HepG2 (cell line): Measurements from ENCODE around the gene HLCS. TPM values are rescaled to one million over a fixed set of nuclear protein-coding genes. Genes with fewer than 3 reads are reported as not detected.

ENCODE experiments used
- ATAC-seq: fragments of 200-7000 bp; cut with Tn5 transposase; 3 replicates; pipeline ENCODE4 v1.9.1; 2020; ENCODE audit warnings: mild to moderate bottlenecking, moderate library complexity
- BruUV-seq: library from RNA; stranded (reverse); fragments of 400-500 nt; replicated peaks from 2 replicates; lab custom pipeline; 2021; lab: Mats Ljungman, UMichigan
- CTCF ChIA-PET: fragments of 300-600 bp; formaldehyde crosslinking; extraction: SDS; loops from one replicate; lab custom pipeline; 2021; ENCODE audit warnings: low total read pairs, inconsistent platforms, low intra/inter-chr PET ratio; lab: Yijun Ruan, JAX
- POLR2A ChIA-PET: fragments of 350-600 bp; sonication (Branson Sonifier 250); formaldehyde crosslinking; loops from one replicate; lab custom pipeline; 2020; ENCODE audit warnings: antibody characterized with exemption, inconsistent platforms; lab: Yijun Ruan, JAX
- DNase-seq: peaks from one replicate; pipeline ENCODE4 v3.0.0-alpha.2; 2015; ENCODE audit warnings: low spot score
- FAIRE-seq: peaks from 3 replicates; lab custom pipeline; 2011; peaks lifted over from hg19 to GRCh38; lab: Jason Lieb, UNC
- H2AFZ ChIP-seq: one replicate; pipeline ENCODE4 v1.6.1; 2011; ENCODE audit warnings: low read length, inconsistent platforms
- H3K27ac ChIP-seq: fragments of 300-600 bp; 3 replicates; pipeline ENCODE4 v1.8.0; 2011; ENCODE audit warnings: mixed run types, mild to moderate bottlenecking, mixed read lengths, low read length, inconsistent platforms; ENCODE audit not compliant: insufficient read depth; ENCODE audit errors: extremely low read length
- H3K27me3 ChIP-seq, 2 experiments: fragments of 200-600 bp in 1 of 2; 2 replicates in 1 of 2; 3 replicates in 1 of 2; pipeline versions ENCODE4 v1.6.0 to v1.8.0; 2011; ENCODE audit warnings: low read length in 2 of 2, mild to moderate bottlenecking in 2 of 2, moderate library complexity in 2 of 2, inconsistent platforms in 1 of 2; ENCODE audit not compliant: insufficient read depth in 2 of 2, control insufficient read depth in 1 of 2
- H3K36me3 ChIP-seq, 2 experiments: fragments of 200-600 bp in 1 of 2; replicated peaks in 1 of 2; 2 replicates in 1 of 2; 3 replicates in 1 of 2; pipeline versions ENCODE4 v1.5.1 to v1.8.0; 2011; ENCODE audit warnings: low read length in 2 of 2, inconsistent platforms in 1 of 2; ENCODE audit not compliant: insufficient read depth in 2 of 2, control insufficient read depth in 1 of 2
- H3K4me1 ChIP-seq: 2 replicates; pipeline ENCODE4 v1.5.1; 2012; ENCODE audit warnings: low read length, inconsistent platforms; ENCODE audit not compliant: insufficient read depth
- H3K4me2 ChIP-seq: 2 replicates; pipeline ENCODE4 v1.6.0; 2011; ENCODE audit warnings: low read depth, low read length, inconsistent platforms
- H3K4me3 ChIP-seq, 3 experiments: fragments of 200-600 bp in 1 of 3; sonication (generic), shearing (Covaris generic) in 1 of 3; replicated peaks in 1 of 3; 2 replicates each; pipeline ENCODE4 v1.5.1; 2011 to 2016; ENCODE audit warnings: low read length in 3 of 3, inconsistent platforms in 2 of 3, low read depth in 2 of 3, mild to moderate bottlenecking in 2 of 3, control low read depth in 1 of 3, mixed read lengths in 1 of 3; ENCODE audit not compliant: insufficient read depth in 1 of 3
- H3K79me2 ChIP-seq: one replicate; pipeline ENCODE4 v1.6.1; 2011; ENCODE audit warnings: low read length, inconsistent platforms; ENCODE audit not compliant: insufficient read depth
- H3K9ac ChIP-seq: 2 replicates; pipeline ENCODE4 v1.6.0; 2011; ENCODE audit warnings: mild to moderate bottlenecking, low read depth, low read length, inconsistent platforms; ENCODE audit not compliant: insufficient read depth
- H3K9me3 ChIP-seq: 2 replicates; pipeline ENCODE4 v1.5.1; 2012; ENCODE audit warnings: mild to moderate bottlenecking, low read length
- H4K20me1 ChIP-seq: 2 replicates; pipeline ENCODE4 v1.6.0; 2011; ENCODE audit warnings: inconsistent platforms, mild to moderate bottlenecking, low read length, moderate library complexity; ENCODE audit not compliant: insufficient read depth
- CREBL2 ChIP-seq: sonication (generic); formaldehyde crosslinking; IDR thresholded peaks from 2 replicates; pipeline ENCODE4 v1.8.1; 2023; ENCODE audit warnings: missing genetic modification reagents, mild to moderate bottlenecking, borderline replicate concordance
- DPF2 ChIP-seq: sonication (generic); formaldehyde crosslinking; IDR thresholded peaks from 2 replicates; pipeline ENCODE4 v1.4.0; 2020; ENCODE audit warnings: mild to moderate bottlenecking, low read depth, missing genetic modification reagents, borderline replicate concordance
- ETV5 ChIP-seq: IDR thresholded peaks from 2 replicates; pipeline ENCODE4 v1.6.1; 2018; ENCODE audit warnings: missing biosample characterization, missing genetic modification reagents, inconsistent platforms, borderline replicate concordance
- FLYWCH1 ChIP-seq: sonication (generic); formaldehyde crosslinking; IDR thresholded peaks from 2 replicates; pipeline ENCODE4 v1.8.1; 2023; ENCODE audit warnings: mild to moderate bottlenecking, missing genetic modification reagents
- FOXP1 ChIP-seq, 2 experiments: fragments of 450-650 bp in 1 of 2; IDR thresholded peaks; 2 replicates each; pipeline ENCODE4 v1.6.1; 2017 to 2018; ENCODE audit warnings: antibody characterized with exemption in 1 of 2
- KMT2A ChIP-seq: sonication (generic); formaldehyde crosslinking; IDR thresholded peaks from 2 replicates; pipeline ENCODE4 v1.4.0; 2020; ENCODE audit warnings: missing genetic modification reagents
- MIER2 ChIP-seq: IDR thresholded peaks from 2 replicates; pipeline ENCODE4 v1.6.1; 2016; ENCODE audit warnings: missing biosample characterization, missing genetic modification reagents
- MIXL1 ChIP-seq: IDR thresholded peaks from 2 replicates; pipeline ENCODE4 v1.6.1; 2016
- MYNN ChIP-seq: sonication (generic); formaldehyde crosslinking; IDR thresholded peaks from 2 replicates; pipeline ENCODE4 v1.4.0; 2020; ENCODE audit warnings: mild to moderate bottlenecking, low read depth, missing genetic modification reagents
- NFYB ChIP-seq: sonication (generic); formaldehyde crosslinking; IDR thresholded peaks from 2 replicates; pipeline ENCODE4 v1.4.0; 2020; ENCODE audit warnings: missing genetic modification reagents
- NR2F1 ChIP-seq, 2 experiments: fragments of 450-650 bp in 1 of 2; formaldehyde crosslinking in 1 of 2; IDR thresholded peaks; 2 replicates each; pipeline versions ENCODE4 v1.5.0 to v1.6.1; 2016 to 2020; ENCODE audit warnings: mild to moderate bottlenecking in 1 of 2, missing compliant biosample characterization in 1 of 2, missing genetic modification reagents in 1 of 2, moderate library complexity in 1 of 2
- NR2F2 ChIP-seq: IDR thresholded peaks from 2 replicates; pipeline ENCODE4 v1.6.1; 2012; ENCODE audit warnings: low read depth, inconsistent platforms, borderline replicate concordance
- POLR2AphosphoS2 ChIP-seq: IDR thresholded peaks from 2 replicates; pipeline ENCODE4 v1.6.1; 2011; ENCODE audit warnings: low read depth, low read length, improper control_type of control experiment
- SMARCC2 ChIP-seq: fragments of 450-650 bp; IDR thresholded peaks from 2 replicates; pipeline ENCODE4 v1.6.1; 2017; ENCODE audit warnings: antibody characterized with exemption, mild to moderate bottlenecking
- ZBTB21 ChIP-seq: sonication (generic); formaldehyde crosslinking; IDR thresholded peaks from 2 replicates; pipeline ENCODE4 v1.4.0; 2020; ENCODE audit warnings: missing genetic modification reagents
- ZFX ChIP-seq: sonication (generic); formaldehyde crosslinking; IDR thresholded peaks from 2 replicates; pipeline ENCODE4 v1.4.0; 2020; ENCODE audit warnings: mild to moderate bottlenecking, low read depth, missing genetic modification reagents, moderate library complexity
- ZNF619 ChIP-seq: sonication (generic); formaldehyde crosslinking; IDR thresholded peaks from 2 replicates; pipeline ENCODE4 v1.4.0; 2020; ENCODE audit warnings: mild to moderate bottlenecking, missing genetic modification reagents
- WGBS: methylation state at CpG from one replicate; pipeline ENCODE4 v1.1.6; 2017; ENCODE audit warnings: low lambda C conversion rate; 5-methylcytosine and 5-hydroxymethylcytosine counted together
- in situ Hi-C: cut with HindIII; loops from 2 replicates; pipeline ENCODE4 v1.10.0; 2017; ENCODE audit warnings: low pct_unique_long_range_greater_than_20kb; ENCODE audit not compliant: extremely low pct_ligation_motif_present
- intact Hi-C: fragments of 100-400 bp; cut with micrococcal nuclease; formaldehyde crosslinking; loops from one replicate; pipeline ENCODE4 v1.10.0; 2022; ENCODE audit not compliant: unreplicated experiment
- polyA plus RNA-seq, 8 experiments: library from polyadenylated mRNA; depleted of rRNA in 3 of 8; stranded (reverse) in 7 of 8; unstranded in 1 of 8; fragments of >200 nt; fragmentation: Illumina TruSeq in 4 of 8; extraction: Trizol in 4 of 8; gene quantifications; 2 replicates each; pipeline versions ENCODE4 v1.2.1 to v1.2.3, GENCODE V29; 2011 to 2016; ENCODE audit warnings: low read depth in 4 of 8, missing spikeins in 1 of 8, mixed read lengths in 1 of 8; ENCODE audit not compliant: insufficient read depth in 1 of 8
- total RNA-seq, 5 experiments: library from RNA; depleted of rRNA; stranded (reverse); fragments of >200 nt; fragmentation: Illumina TruSeq; extraction: Trizol; gene quantifications; 2 replicates each; pipeline ENCODE4 v1.2.3, GENCODE V29; 2016; ENCODE audit warnings: low read depth in 1 of 5

HLCS gene
- total and polyA plus RNA-seq, 2 of the 13 experiments (the other 11 are each of a cell fraction or from before 2014, with no cell fraction given) = 7.9 to 12.3 TPM

GRCh38 chr21:36757196-36757595 is 209.3 kb downstream of the HLCS start:
- CTCF ChIA-PET = no interaction called here
- peaks cover 0 to 7% of the 10 kb centered on the region in 2 experiments; a peak in 1 of 5 replicates for H3K36me3 ChIP-seq
- no peaks in the 10 kb centered on the region for H3K9me3 ChIP-seq
- no peaks in the 10 kb centered on the region for H3K79me2 ChIP-seq
- WGBS = 96% methylated on average over 6 of the region's 6 CpGs
- H2AFZ ChIP-seq = no peak overlapping the region
- TF ChIP-seq FOXP1 (IDR thresholded peaks at IDR 0.05) (no peak), FOXP1 (CRISPR knock-in tag; IDR thresholded peaks at IDR 0.05) (no peak), NFYB (CRISPR knock-in tag) (no peak), CREBL2 (CRISPR knock-in tag) (no peak), ZFX (CRISPR knock-in tag) (no peak), ZNF619 (CRISPR knock-in tag) (no peak)
- no peaks in the 10 kb centered on the region for H3K27me3 ChIP-seq
- no peak for ATAC-seq
- POLR2A ChIA-PET = no interaction called here
- no peaks in the 10 kb centered on the region for H3K4me1 ChIP-seq
- no peaks in the 10 kb centered on the region for H4K20me1 ChIP-seq
- no TSS peak for BruUV-seq
- no peak overlapping the region for H3K9ac ChIP-seq
- no peak for DNase-seq
- no peak for FAIRE-seq
- intact Hi-C loops = no loop called here
- no peak overlapping the region for H3K4me2 ChIP-seq
- H3K4me3 ChIP-seq = no peak overlapping the region
- H3K27ac ChIP-seq = no peak overlapping the region
- in situ Hi-C loops = no loop called here

GRCh38 chr21:36756527-36756926 is 209.9 kb downstream of the HLCS start:
- H3K79me2 ChIP-seq = no peaks in the 10 kb centered on the region
- no TSS peak for BruUV-seq
- in situ Hi-C loops = no loop called here
- H3K27me3 ChIP-seq = no peaks in the 10 kb centered on the region
- ATAC-seq (no peak), FAIRE-seq (no peak), DNase-seq (peak; percentile 18)
- no peaks in the 10 kb centered on the region for H3K4me1 ChIP-seq
- no peaks in the 10 kb centered on the region for H3K9me3 ChIP-seq
- H3K36me3 ChIP-seq = peaks cover 0 to 7% of the 10 kb centered on the region in 2 experiments; a peak in 1 of 5 replicates
- WGBS = 87% methylated on average over 7 of the region's 7 CpGs
- H3K4me3 ChIP-seq = no peak overlapping the region
- TF ChIP-seq NR2F1 (CRISPR knock-in tag; IDR thresholded peaks at IDR 0.05) = no peak
- no peak for TF ChIP-seq DPF2 (CRISPR knock-in tag)
- TF ChIP-seq ZBTB21 = no peak
- TF ChIP-seq MYNN (CRISPR knock-in tag) = no peak
- no peak for TF ChIP-seq MIER2
- no peak for TF ChIP-seq NR2F2
- TF ChIP-seq SMARCC2 = no peak
- no peak for TF ChIP-seq MIXL1
- TF ChIP-seq ETV5 (CRISPR knock-in tag) = no peak
- TF ChIP-seq FLYWCH1 (CRISPR knock-in tag) = no peak
- TF ChIP-seq KMT2A (CRISPR knock-in tag) = no peak
- no peak for TF ChIP-seq POLR2AphosphoS2
- no peak overlapping the region for H2AFZ ChIP-seq
- intact Hi-C loops = no loop called here
- POLR2A ChIA-PET = no interaction called here
- H3K27ac ChIP-seq = no peak overlapping the region
- CTCF ChIA-PET = no interaction called here
- no peaks in the 10 kb centered on the region for H4K20me1 ChIP-seq
- no peak overlapping the region for H3K9ac ChIP-seq
- no peak overlapping the region for H3K4me2 ChIP-seq
